ENCODE results near the gene KLF13.
A peak's percentile ranks its signal among the peaks of the same experiment; 100 is the strongest.

The KLF13 gene

GRCh38 chr15:31336593-31337295 lies 10.1 kb downstream of the KLF13 start:
- DNase-seq (ENCODE audit: insufficient read length, low spot score) (no peak), FAIRE-seq (no peak)
- no peak for TF ChIP-seq PAX5 (IDR thresholded peaks at IDR 0.05; ENCODE audit: insufficient read depth, low read length, severe bottlenecking)
- TF ChIP-seq SPI1 (IDR thresholded peaks at IDR 0.05; ENCODE audit: low read depth, low read length) = no peak
- TF ChIP-seq POLR2A (IDR thresholded peaks at IDR 0.05; ENCODE audit: low read depth, low read length) = no peak
- no peak for TF ChIP-seq POLR2AphosphoS5 (IDR thresholded peaks at IDR 0.05; ENCODE audit: low read depth, low read length)
- TF ChIP-seq POU2F2 (IDR thresholded peaks at IDR 0.05; ENCODE audit: low read depth, low read length) = no peak
- no peak for TF ChIP-seq TAF1 (IDR thresholded peaks at IDR 0.05; ENCODE audit: low read depth, low read length)

DNA sequence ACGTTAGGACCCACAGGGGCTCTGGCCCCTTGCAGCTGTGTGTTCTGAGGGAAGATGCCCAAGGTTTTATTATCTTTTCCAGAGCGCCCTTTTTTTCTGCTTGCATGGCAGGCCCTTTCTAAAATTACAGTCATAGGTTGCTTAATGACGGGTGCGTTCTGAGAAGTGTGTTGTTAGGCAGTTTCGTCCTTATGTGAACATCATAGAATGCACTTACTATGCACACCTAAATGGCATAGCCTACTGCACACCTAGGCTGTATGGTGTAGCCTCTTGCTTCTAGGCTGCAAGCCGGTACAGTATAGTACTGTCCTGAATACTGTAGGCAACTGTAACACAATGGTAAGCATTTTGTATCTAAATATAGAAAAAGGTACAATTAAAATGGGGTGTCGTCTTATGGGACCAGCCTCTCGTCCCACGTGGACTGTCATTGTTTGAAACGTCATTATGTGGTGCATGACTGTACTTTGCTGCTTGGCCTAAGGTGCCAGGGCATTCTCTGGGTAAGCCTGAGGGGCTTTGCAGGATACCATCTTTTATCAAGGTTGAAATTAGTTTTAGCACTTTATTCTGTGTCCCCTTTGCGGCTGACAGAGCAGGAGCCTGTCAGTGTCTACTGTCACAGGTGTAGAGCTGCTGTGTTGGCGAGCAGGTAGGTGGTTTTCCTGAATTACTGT lies 10.9 kb downstream of the KLF13 start:
- no peak for DNase-seq (ENCODE audit: insufficient read length, low spot score)
- TF ChIP-seq PAX5 (IDR thresholded peaks at IDR 0.05; ENCODE audit: insufficient read depth, low read length, severe bottlenecking) (no peak), SPI1 (IDR thresholded peaks at IDR 0.05; ENCODE audit: low read depth, low read length) (no peak), TAF1 (IDR thresholded peaks at IDR 0.05; ENCODE audit: low read depth, low read length) (no peak), POLR2A (IDR thresholded peaks at IDR 0.05; ENCODE audit: low read depth, low read length) (no peak), POU2F2 (IDR thresholded peaks at IDR 0.05; ENCODE audit: low read depth, low read length) (no peak), POLR2AphosphoS5 (IDR thresholded peaks at IDR 0.05; ENCODE audit: low read depth, low read length) (no peak)
- peak; percentile 63 for FAIRE-seq

GRCh38 chr15:31338318-31338878 lies 11.8 kb downstream of the KLF13 start:
- FAIRE-seq (peak; percentile 92), DNase-seq (ENCODE audit: insufficient read length, low spot score) (no peak)
- TF ChIP-seq POLR2A (IDR thresholded peaks at IDR 0.05; ENCODE audit: low read depth, low read length) (no peak), SPI1 (IDR thresholded peaks at IDR 0.05; ENCODE audit: low read depth, low read length) (peak; percentile 92)

- DNase-seq (ENCODE audit: insufficient read length, low spot score) = no peak
- no peak for FAIRE-seq
- TF ChIP-seq POLR2AphosphoS5 (IDR thresholded peaks at IDR 0.05; ENCODE audit: low read depth, low read length) = no peak
- TF ChIP-seq POLR2A (IDR thresholded peaks at IDR 0.05; ENCODE audit: low read depth, low read length) = no peak
- TF ChIP-seq TAF1 (IDR thresholded peaks at IDR 0.05; ENCODE audit: low read depth, low read length) = no peak
- no peak for TF ChIP-seq PAX5 (IDR thresholded peaks at IDR 0.05; ENCODE audit: insufficient read depth, low read length, severe bottlenecking)
- TF ChIP-seq SPI1 (IDR thresholded peaks at IDR 0.05; ENCODE audit: low read depth, low read length) = no peak
- no peak for TF ChIP-seq POU2F2 (IDR thresholded peaks at IDR 0.05; ENCODE audit: low read depth, low read length)
Observed at GRCh38 chr15:31338879-31339557, 12.4 kb downstream of the KLF13 start.

DNA sequence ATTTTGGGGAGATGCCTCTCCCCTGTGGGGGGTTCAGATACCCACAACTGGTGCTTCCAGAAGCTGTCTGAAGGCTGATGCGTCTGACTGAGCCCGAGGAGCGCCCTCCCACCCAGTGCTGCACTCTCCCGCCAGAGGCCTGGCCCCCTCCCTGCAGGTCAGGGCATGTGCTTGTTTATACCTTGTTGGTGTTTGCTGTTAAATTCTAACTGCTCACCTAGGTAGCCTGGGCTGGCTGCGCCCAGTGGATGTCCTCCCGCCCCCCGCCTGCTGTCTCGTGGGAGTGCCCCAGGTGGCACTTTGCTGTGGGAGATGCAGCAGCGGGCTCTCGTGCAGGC lies 12.9 kb downstream of the KLF13 start:
- no peak for DNase-seq (ENCODE audit: insufficient read length, low spot score)
- no peak for TF ChIP-seq POLR2A (IDR thresholded peaks at IDR 0.05; ENCODE audit: low read depth, low read length)
- no peak for TF ChIP-seq POLR2AphosphoS5 (IDR thresholded peaks at IDR 0.05; ENCODE audit: low read depth, low read length)
- TF ChIP-seq POU2F2 (IDR thresholded peaks at IDR 0.05; ENCODE audit: low read depth, low read length) = no peak
- no peak for TF ChIP-seq PAX5 (IDR thresholded peaks at IDR 0.05; ENCODE audit: insufficient read depth, low read length, severe bottlenecking)
- FAIRE-seq = peak; percentile 41

DNA sequence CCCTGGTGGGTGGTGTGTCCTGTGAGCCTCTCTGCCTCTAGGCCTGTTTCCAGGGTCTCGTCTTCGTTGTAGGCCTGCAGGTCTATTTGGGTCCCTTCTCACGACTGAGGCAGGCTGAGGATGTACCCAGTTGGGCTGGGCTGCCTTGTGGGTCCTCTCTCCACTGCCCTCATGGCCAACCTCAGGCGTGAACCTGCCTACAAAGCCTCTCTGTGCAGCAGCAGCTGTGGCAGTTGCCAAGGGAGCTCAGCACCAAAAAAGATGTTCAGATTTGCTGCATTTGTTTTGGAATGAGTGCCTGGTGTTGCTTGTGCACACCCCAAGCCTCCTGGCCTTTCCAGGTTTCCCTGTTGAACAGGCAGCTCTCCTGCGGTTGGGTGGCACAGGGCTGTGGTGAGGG lies 13.4 kb downstream of the KLF13 start:
- TF ChIP-seq POLR2A (IDR thresholded peaks at IDR 0.05; ENCODE audit: low read depth, low read length) = no peak
- DNase-seq (ENCODE audit: insufficient read length, low spot score) (no peak), FAIRE-seq (no peak)

DNA sequence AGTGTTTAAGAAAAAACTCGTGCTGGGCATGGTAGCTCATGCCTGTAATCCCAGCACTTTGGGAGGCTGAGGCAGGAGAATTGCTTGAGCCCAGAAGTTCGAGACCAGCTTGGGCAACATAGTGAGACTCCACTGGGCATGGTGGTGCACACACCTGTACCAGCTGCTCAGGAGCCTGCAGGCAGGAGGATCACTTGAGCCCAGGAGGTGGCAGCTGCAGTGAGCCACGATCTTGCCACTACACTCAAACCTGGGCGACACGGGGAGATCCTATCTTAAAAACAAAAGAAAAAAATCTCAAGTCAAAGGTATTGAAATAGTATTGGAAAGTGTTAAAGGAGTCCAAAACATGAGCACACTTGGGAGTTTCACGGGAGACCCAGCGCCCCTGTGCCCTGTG lies 14.0 kb downstream of the KLF13 start:
- FAIRE-seq = no peak
- TF ChIP-seq SPI1 (IDR thresholded peaks at IDR 0.05; ENCODE audit: low read depth, low read length) = no peak
- no peak for TF ChIP-seq POU2F2 (IDR thresholded peaks at IDR 0.05; ENCODE audit: low read depth, low read length)
- TF ChIP-seq POLR2AphosphoS5 (IDR thresholded peaks at IDR 0.05; ENCODE audit: low read depth, low read length) = no peak
- no peak for TF ChIP-seq POLR2A (IDR thresholded peaks at IDR 0.05; ENCODE audit: low read depth, low read length)
- TF ChIP-seq TAF1 (IDR thresholded peaks at IDR 0.05; ENCODE audit: low read depth, low read length) = no peak
- TF ChIP-seq PAX5 (IDR thresholded peaks at IDR 0.05; ENCODE audit: insufficient read depth, low read length, severe bottlenecking) = no peak

GRCh38 chr15:31341071-31341470 lies 14.4 kb downstream of the KLF13 start:
- TF ChIP-seq SPI1 (IDR thresholded peaks at IDR 0.05; ENCODE audit: low read depth, low read length) (no peak), TAF1 (IDR thresholded peaks at IDR 0.05; ENCODE audit: low read depth, low read length) (no peak), PAX5 (IDR thresholded peaks at IDR 0.05; ENCODE audit: insufficient read depth, low read length, severe bottlenecking) (no peak), POLR2A (IDR thresholded peaks at IDR 0.05; ENCODE audit: low read depth, low read length) (no peak), POU2F2 (IDR thresholded peaks at IDR 0.05; ENCODE audit: low read depth, low read length) (no peak), POLR2AphosphoS5 (IDR thresholded peaks at IDR 0.05; ENCODE audit: low read depth, low read length) (no peak)
- FAIRE-seq = no peak
- no peak for DNase-seq (ENCODE audit: insufficient read length, low spot score)

More for the DNA sequence above, 14.0 kb downstream of the KLF13 start:
- no peak for DNase-seq (ENCODE audit: insufficient read length, low spot score)

GRCh38 chr15:31341496-31342195 lies 15.0 kb downstream of the KLF13 start:
- no peak for DNase-seq (ENCODE audit: insufficient read length, low spot score)
- FAIRE-seq = no peak
- TF ChIP-seq POLR2AphosphoS5 (IDR thresholded peaks at IDR 0.05; ENCODE audit: low read depth, low read length) (no peak), POU2F2 (IDR thresholded peaks at IDR 0.05; ENCODE audit: low read depth, low read length) (no peak), PAX5 (IDR thresholded peaks at IDR 0.05; ENCODE audit: insufficient read depth, low read length, severe bottlenecking) (no peak), POLR2A (IDR thresholded peaks at IDR 0.05; ENCODE audit: low read depth, low read length) (no peak), SPI1 (IDR thresholded peaks at IDR 0.05; ENCODE audit: low read depth, low read length) (no peak), TAF1 (IDR thresholded peaks at IDR 0.05; ENCODE audit: low read depth, low read length) (no peak)
